PC-3 (cell line): ENCODE results near the gene DCAF16.

ENCODE experiments used
- EZH2 ChIP-seq: fragments of 300-600 bp; sonication (generic); IDR thresholded peaks from one replicate; pipeline ENCODE4 v1.6.1; 2017; ENCODE audit warnings: antibody characterized with exemption, mild to moderate bottlenecking, low read length; ENCODE audit not compliant: unreplicated experiment
- TF ChIP-seq, protein P1 (sequence below): fragments of 300-600 bp; sonication (generic); conservative IDR thresholded peaks from 2 replicates; pipeline ENCODE4 v1.5.1; 2017; ENCODE audit warnings: antibody characterized with exemption, low read depth, mild to moderate bottlenecking, low read length

DNA sequence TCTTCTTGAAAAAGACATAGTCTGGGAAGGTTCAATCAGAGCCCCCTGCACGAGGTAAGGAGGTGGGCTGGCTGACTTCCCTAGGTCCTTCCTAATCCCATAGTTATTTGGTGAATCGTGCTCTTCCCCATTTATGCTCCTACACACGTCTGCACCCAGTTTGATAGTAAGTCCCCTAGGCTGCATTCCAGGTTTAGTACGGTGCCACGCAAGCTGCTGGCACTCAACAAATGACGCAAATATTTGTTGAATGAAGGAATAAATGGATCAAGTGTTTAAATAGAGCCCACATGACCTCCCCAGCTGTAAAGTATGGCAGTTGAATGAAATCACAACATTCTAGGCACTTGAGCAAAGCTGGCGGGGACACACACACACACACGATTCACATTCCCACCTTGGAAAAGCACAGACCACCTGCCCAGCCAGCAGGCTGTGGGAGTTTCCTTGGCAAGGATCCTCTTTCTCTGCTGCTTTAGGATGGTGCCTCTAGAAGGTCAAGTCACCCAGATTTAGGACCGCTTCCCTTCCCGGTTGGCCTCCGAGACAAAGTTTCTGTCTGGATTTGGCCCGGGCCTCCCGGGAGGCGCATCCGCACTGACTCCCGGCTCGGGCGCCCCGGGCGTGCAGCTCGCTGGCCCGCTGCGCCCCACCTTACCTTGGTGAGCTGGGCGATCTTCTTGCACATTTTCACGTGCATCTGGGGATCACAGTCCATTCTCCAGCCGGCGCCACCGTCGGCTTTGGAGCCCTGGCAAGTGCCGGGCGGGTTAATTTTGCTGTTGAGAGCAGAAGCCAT is 29.9 kb downstream of the DCAF16 start:
- no peak for TF ChIP-seq EZH2
- TF ChIP-seq, protein P1, sequence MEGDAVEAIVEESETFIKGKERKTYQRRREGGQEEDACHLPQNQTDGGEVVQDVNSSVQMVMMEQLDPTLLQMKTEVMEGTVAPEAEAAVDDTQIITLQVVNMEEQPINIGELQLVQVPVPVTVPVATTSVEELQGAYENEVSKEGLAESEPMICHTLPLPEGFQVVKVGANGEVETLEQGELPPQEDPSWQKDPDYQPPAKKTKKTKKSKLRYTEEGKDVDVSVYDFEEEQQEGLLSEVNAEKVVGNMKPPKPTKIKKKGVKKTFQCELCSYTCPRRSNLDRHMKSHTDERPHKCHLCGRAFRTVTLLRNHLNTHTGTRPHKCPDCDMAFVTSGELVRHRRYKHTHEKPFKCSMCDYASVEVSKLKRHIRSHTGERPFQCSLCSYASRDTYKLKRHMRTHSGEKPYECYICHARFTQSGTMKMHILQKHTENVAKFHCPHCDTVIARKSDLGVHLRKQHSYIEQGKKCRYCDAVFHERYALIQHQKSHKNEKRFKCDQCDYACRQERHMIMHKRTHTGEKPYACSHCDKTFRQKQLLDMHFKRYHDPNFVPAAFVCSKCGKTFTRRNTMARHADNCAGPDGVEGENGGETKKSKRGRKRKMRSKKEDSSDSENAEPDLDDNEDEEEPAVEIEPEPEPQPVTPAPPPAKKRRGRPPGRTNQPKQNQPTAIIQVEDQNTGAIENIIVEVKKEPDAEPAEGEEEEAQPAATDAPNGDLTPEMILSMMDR = no peak
